HEK293 (cell line): ENCODE data around the gene MTMR11.

Experiments
- HOXD13 ChIP-seq: sonication (generic); formaldehyde crosslinking; IDR thresholded peaks from 2 replicates; pipeline ENCODE4 v1.8.0; 2022; ENCODE audit warnings: missing genetic modification reagents, borderline replicate concordance
- ZFP37 ChIP-seq: fragments of 450-650 bp; formaldehyde crosslinking; IDR thresholded peaks from 2 replicates; pipeline ENCODE4 v1.5.1; 2016; ENCODE audit warnings: missing biosample characterization, missing genetic modification characterization
- TF ChIP-seq, protein P1 (sequence below): fragments of 450-650 bp; formaldehyde crosslinking; IDR thresholded peaks from 2 replicates; pipeline ENCODE4 v1.5.1; 2016; ENCODE audit warnings: missing biosample characterization, missing genetic modification characterization
- TF ChIP-seq, protein P2 (sequence below): fragments of 450-650 bp; formaldehyde crosslinking; IDR thresholded peaks from 2 replicates; pipeline ENCODE4 v1.5.1; 2017; ENCODE audit warnings: missing biosample characterization, missing genetic modification characterization
- TF ChIP-seq, protein P3 (sequence below): fragments of 450-650 bp; formaldehyde crosslinking; IDR thresholded peaks from 2 replicates; pipeline ENCODE4 v1.5.1; 2016; ENCODE audit warnings: missing biosample characterization, missing genetic modification characterization

DNA sequence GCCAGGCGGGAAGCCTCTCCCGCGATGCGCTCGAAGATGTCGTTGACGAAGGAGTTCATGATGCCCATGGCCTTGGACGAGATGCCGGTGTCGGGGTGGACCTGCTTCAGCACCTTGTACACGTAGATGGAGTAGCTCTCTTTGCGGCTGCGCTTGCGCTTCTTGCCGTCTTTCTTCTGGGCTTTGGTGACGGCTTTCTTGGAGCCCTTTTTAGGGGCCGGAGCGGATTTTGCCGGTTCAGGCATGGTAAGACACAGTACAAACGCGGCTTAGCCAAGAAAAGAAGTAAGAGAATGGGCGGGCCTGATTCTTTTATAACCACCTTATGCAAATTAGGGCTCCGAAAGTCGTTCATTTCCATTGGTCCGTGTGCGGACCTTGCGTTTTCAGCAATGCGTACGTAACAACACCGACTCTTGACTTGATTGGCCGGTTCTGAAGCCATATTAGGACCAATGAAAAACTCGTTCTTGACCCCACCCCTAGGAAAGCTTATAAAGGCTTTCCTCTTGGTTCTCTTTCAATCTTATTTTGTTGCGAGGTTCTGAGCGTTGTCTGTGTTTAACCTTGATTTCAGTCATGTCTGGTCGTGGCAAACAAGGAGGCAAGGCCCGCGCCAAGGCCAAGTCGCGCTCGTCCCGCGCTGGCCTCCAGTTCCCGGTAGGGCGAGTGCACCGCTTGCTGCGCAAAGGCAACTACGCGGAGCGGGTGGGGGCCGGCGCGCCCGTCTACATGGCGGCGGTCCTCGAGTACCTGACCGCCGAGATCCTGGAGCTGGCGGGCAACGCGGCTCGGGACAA, 50.1 kb downstream of the MTMR11 start:
- TF ChIP-seq, protein P1, sequence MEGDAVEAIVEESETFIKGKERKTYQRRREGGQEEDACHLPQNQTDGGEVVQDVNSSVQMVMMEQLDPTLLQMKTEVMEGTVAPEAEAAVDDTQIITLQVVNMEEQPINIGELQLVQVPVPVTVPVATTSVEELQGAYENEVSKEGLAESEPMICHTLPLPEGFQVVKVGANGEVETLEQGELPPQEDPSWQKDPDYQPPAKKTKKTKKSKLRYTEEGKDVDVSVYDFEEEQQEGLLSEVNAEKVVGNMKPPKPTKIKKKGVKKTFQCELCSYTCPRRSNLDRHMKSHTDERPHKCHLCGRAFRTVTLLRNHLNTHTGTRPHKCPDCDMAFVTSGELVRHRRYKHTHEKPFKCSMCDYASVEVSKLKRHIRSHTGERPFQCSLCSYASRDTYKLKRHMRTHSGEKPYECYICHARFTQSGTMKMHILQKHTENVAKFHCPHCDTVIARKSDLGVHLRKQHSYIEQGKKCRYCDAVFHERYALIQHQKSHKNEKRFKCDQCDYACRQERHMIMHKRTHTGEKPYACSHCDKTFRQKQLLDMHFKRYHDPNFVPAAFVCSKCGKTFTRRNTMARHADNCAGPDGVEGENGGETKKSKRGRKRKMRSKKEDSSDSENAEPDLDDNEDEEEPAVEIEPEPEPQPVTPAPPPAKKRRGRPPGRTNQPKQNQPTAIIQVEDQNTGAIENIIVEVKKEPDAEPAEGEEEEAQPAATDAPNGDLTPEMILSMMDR (tag by site-specific recombination), result no peak
- TF ChIP-seq, protein P2, sequence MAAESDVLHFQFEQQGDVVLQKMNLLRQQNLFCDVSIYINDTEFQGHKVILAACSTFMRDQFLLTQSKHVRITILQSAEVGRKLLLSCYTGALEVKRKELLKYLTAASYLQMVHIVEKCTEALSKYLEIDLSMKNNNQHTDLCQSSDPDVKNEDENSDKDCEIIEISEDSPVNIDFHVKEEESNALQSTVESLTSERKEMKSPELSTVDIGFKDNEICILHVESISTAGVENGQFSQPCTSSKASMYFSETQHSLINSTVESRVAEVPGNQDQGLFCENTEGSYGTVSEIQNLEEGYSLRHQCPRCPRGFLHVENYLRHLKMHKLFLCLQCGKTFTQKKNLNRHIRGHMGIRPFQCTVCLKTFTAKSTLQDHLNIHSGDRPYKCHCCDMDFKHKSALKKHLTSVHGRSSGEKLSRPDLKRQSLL (tag by site-specific recombination), result no peak; the same call in 1 of the 2 replicates
- peak; percentile 73 for TF ChIP-seq ZFP37
- no peak for TF ChIP-seq HOXD13
- TF ChIP-seq, protein P3, sequence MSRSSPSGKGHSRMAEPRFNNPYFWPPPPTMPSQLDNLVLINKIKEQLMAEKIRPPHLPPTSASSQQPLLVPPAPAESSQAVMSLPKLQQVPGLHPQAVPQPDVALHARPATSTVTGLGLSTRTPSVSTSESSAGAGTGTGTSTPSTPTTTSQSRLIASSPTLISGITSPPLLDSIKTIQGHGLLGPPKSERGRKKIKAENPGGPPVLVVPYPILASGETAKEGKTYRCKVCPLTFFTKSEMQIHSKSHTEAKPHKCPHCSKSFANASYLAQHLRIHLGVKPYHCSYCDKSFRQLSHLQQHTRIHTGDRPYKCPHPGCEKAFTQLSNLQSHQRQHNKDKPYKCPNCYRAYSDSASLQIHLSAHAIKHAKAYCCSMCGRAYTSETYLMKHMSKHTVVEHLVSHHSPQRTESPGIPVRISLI, result no peak
